Thyroid gland (tissue), 4 donors: ENCODE measurements around the gene SULT1B1.

Experiments used
- POLR2A ChIP-seq, 2 donors: fragments of 450-650 bp; IDR thresholded peaks; one replicate each; pipeline ENCODE4 v1.6.1; 2017; ENCODE audit warnings: antibody characterized with exemption in 2 of 2, mild to moderate bottlenecking in 2 of 2, moderate library complexity in 1 of 2
- TF ChIP-seq, protein P1 (sequence below), 6 experiments: fragments of 200-600 bp in 3 of 6; fragments of 450-650 bp in 3 of 6; sonication (generic) in 3 of 6; IDR thresholded peaks; one replicate each; pipeline ENCODE4 v1.5.1; 2016 to 2019; ENCODE audit warnings: antibody characterized with exemption in 6 of 6, mild to moderate bottlenecking in 2 of 6, inconsistent platforms in 1 of 6, moderate library complexity in 1 of 6

DNA sequence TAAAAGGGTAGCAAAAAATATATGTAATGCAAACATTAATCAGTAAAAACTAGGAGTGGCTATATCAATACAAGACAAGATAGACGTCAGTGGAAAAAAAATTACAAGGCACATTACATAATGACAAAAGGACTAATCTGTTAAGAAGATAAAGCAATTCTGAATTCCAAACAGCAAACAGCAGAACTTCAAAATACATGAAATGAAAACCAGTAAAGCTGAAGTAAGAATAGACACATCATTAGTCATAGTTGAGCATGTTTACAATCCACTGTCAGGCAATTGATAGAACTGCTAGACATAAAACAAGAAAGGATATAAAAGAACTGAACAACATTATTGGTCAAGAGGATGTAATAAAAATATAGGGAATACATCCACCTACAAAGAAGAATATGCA is 12.2 kb downstream of the SULT1B1 start:
- TF ChIP-seq, protein P1, sequence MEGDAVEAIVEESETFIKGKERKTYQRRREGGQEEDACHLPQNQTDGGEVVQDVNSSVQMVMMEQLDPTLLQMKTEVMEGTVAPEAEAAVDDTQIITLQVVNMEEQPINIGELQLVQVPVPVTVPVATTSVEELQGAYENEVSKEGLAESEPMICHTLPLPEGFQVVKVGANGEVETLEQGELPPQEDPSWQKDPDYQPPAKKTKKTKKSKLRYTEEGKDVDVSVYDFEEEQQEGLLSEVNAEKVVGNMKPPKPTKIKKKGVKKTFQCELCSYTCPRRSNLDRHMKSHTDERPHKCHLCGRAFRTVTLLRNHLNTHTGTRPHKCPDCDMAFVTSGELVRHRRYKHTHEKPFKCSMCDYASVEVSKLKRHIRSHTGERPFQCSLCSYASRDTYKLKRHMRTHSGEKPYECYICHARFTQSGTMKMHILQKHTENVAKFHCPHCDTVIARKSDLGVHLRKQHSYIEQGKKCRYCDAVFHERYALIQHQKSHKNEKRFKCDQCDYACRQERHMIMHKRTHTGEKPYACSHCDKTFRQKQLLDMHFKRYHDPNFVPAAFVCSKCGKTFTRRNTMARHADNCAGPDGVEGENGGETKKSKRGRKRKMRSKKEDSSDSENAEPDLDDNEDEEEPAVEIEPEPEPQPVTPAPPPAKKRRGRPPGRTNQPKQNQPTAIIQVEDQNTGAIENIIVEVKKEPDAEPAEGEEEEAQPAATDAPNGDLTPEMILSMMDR (IDR thresholded peaks at IDR 0.05): no peak
- TF ChIP-seq POLR2A (IDR thresholded peaks at IDR 0.05): no peak
